ENCODE results near the gene TRIO.

TRIO gene

DNA sequence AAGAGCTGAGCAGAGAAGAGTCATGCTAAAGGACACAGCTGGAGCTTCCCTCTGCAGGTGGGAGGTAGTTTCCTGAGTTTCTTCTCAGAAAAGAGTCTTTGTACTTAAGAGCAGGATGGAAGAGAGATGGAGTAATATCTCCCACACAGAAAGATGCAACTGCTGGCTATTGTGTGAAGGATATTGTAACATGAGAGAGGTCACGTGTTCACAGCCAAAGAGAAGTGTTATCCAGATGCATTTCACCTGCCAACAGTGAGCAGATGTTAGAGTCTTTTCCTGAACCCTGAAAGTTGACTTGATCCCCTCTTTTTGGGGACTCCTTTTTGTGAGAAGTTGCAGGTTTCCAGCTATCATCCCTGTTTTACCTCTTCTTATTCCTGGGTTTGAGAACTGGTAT is 14.0 kb upstream of the TRIO start (continued):
- TF ChIP-seq ZNF280C (tag by site-specific recombination; IDR thresholded peaks at IDR 0.05), result no peak

DNA sequence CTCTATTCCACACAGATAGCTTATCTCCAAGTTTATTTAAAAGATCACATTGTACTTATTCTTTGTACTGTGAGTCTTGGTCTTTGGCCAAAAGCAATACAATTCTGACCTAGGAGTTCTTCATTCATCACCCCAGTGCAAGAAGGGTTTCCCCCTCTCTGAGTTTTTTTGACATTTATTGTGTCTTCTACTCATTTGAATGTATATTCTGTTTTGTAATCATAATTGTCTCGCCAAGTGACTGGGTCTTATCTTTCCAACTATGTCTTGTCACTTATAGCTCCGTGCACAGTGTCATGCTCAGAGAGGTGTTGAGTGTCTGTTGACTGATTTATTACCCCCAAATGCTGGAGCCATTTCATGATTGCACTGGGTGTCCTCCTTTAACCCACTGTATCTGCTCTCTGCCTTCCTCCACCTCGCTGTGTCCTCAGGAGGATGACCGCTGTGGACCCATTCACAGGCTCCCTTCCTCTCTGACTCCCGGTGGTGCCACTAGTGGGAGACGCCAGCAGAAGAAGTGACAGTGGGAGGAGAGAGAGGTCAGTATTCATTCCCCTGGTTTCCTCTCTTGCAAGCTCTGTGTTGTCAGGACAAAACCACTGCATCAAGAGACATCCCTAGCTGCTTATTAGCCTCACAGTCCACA is 11.2 kb upstream of the TRIO start:
- Histone ChIP-seq H3K4me3 (ENCODE audit: low read depth, low read length) (no peak overlapping the region), H3K27ac (ENCODE audit: extremely low read depth, low read depth, low read length) (peak overlapping the region; percentile 81), H3K9me3 (ENCODE audit: control insufficient read depth, insufficient read depth, low read depth, low read length) (no peaks in the 10 kb centered on the region; the same call in 1 of the 2 replicates), H3K36me3 (ENCODE audit: control insufficient read depth in 2 of 2, insufficient read depth in 1 of 2, low read length in 2 of 2) (no peaks in the 10 kb centered on the region), H3K4me1 (ENCODE audit: control insufficient read depth, insufficient read depth, low read length) (peaks cover 20% of the 10 kb centered on the region)
- ChIA-PET POLR2A (interaction anchor here (0.7 to 1.9 kb wide), 12 partner anchors 10 to 138 kb away, joined by 3 to 13 read pairs (median 4); partner anchors contain the start of gene TRIO), CTCF (interaction anchor here (0.6 to 1.4 kb wide), 7 partner anchors 9 to 195 kb away, joined by 3 to 4 read pairs (median 3); partner anchors contain the start of gene TRIO)
- TF ChIP-seq, protein P1, sequence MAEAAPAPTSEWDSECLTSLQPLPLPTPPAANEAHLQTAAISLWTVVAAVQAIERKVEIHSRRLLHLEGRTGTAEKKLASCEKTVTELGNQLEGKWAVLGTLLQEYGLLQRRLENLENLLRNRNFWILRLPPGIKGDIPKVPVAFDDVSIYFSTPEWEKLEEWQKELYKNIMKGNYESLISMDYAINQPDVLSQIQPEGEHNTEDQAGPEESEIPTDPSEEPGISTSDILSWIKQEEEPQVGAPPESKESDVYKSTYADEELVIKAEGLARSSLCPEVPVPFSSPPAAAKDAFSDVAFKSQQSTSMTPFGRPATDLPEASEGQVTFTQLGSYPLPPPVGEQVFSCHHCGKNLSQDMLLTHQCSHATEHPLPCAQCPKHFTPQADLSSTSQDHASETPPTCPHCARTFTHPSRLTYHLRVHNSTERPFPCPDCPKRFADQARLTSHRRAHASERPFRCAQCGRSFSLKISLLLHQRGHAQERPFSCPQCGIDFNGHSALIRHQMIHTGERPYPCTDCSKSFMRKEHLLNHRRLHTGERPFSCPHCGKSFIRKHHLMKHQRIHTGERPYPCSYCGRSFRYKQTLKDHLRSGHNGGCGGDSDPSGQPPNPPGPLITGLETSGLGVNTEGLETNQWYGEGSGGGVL (tag by site-specific recombination; IDR thresholded peaks at IDR 0.05), result peak; percentile 85
- TF ChIP-seq, protein P2, sequence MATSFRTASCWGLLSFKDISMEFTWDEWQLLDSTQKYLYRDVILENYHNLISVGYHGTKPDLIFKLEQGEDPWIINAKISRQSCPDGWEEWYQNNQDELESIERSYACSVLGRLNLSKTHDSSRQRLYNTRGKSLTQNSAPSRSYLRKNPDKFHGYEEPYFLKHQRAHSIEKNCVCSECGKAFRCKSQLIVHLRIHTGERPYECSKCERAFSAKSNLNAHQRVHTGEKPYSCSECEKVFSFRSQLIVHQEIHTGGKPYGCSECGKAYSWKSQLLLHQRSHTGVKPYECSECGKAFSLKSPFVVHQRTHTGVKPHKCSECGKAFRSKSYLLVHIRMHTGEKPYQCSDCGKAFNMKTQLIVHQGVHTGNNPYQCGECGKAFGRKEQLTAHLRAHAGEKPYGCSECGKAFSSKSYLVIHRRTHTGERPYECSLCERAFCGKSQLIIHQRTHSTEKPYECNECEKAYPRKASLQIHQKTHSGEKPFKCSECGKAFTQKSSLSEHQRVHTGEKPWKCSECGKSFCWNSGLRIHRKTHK (tag by site-specific recombination; IDR thresholded peaks at IDR 0.05), result no peak
- TF ChIP-seq ZFHX2 (tag by site-specific recombination; conservative IDR thresholded peaks at IDR 0.05) (no peak), ZNF548 (tag by site-specific recombination; IDR thresholded peaks at IDR 0.05) (no peak), SCRT1 (tag by site-specific recombination; IDR thresholded peaks at IDR 0.05; ENCODE audit: borderline replicate concordance) (no peak; the same call in 1 of the 2 replicates), BCL11A (tag by site-specific recombination; IDR thresholded peaks at IDR 0.05; ENCODE audit: low read depth) (peak; percentile 67; the same call in 1 of the 2 replicates), OSR2 (tag by site-specific recombination; IDR thresholded peaks at IDR 0.05) (peak; percentile 93), ZNF174 (tag by site-specific recombination; IDR thresholded peaks at IDR 0.05) (no peak), ZNF701 (tag by site-specific recombination; IDR thresholded peaks at IDR 0.05) (no peak), ZNF571 (tag by site-specific recombination; IDR thresholded peaks at IDR 0.05) (no peak), ZFP37 (tag by site-specific recombination; IDR thresholded peaks at IDR 0.05) (no peak; the same call in 1 of the 2 replicates), ZNF621 (tag by site-specific recombination; IDR thresholded peaks at IDR 0.05) (no peak), ZBTB1 (tag by site-specific recombination; IDR thresholded peaks at IDR 0.05) (0 out of 2 replicates have a peak, but pooled peaks have one; percentile 7), ZNF596 (tag by site-specific recombination; IDR thresholded peaks at IDR 0.05) (peak; percentile 48; the same call in 1 of the 2 replicates), ZNF514 (tag by site-specific recombination; IDR thresholded peaks at IDR 0.05) (no peak), GLIS1 (tag by site-specific recombination; IDR thresholded peaks at IDR 0.05) (peak; percentile 96), ZNF138 (tag by site-specific recombination; IDR thresholded peaks at IDR 0.05; ENCODE audit: borderline replicate concordance) (no peak)
- TF ChIP-seq, protein P3, sequence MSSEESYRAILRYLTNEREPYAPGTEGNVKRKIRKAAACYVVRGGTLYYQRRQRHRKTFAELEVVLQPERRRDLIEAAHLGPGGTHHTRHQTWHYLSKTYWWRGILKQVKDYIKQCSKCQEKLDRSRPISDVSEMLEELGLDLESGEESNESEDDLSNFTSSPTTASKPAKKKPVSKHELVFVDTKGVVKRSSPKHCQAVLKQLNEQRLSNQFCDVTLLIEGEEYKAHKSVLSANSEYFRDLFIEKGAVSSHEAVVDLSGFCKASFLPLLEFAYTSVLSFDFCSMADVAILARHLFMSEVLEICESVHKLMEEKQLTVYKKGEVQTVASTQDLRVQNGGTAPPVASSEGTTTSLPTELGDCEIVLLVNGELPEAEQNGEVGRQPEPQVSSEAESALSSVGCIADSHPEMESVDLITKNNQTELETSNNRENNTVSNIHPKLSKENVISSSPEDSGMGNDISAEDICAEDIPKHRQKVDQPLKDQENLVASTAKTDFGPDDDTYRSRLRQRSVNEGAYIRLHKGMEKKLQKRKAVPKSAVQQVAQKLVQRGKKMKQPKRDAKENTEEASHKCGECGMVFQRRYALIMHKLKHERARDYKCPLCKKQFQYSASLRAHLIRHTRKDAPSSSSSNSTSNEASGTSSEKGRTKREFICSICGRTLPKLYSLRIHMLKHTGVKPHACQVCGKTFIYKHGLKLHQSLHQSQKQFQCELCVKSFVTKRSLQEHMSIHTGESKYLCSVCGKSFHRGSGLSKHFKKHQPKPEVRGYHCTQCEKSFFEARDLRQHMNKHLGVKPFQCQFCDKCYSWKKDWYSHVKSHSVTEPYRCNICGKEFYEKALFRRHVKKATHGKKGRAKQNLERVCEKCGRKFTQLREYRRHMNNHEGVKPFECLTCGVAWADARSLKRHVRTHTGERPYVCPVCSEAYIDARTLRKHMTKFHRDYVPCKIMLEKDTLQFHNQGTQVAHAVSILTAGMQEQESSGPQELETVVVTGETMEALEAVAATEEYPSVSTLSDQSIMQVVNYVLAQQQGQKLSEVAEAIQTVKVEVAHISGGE (tag by site-specific recombination; conservative IDR thresholded peaks at IDR 0.05; ENCODE audit: low read depth), result 0 out of 2 replicates have a peak, but pooled peaks have one; percentile 5
- TF ChIP-seq, protein P4, sequence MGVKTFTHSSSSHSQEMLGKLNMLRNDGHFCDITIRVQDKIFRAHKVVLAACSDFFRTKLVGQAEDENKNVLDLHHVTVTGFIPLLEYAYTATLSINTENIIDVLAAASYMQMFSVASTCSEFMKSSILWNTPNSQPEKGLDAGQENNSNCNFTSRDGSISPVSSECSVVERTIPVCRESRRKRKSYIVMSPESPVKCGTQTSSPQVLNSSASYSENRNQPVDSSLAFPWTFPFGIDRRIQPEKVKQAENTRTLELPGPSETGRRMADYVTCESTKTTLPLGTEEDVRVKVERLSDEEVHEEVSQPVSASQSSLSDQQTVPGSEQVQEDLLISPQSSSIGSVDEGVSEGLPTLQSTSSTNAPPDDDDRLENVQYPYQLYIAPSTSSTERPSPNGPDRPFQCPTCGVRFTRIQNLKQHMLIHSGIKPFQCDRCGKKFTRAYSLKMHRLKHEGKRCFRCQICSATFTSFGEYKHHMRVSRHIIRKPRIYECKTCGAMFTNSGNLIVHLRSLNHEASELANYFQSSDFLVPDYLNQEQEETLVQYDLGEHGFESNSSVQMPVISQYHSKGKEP (tag by site-specific recombination; IDR thresholded peaks at IDR 0.05), result peak; percentile 79
- TF ChIP-seq, protein P5, sequence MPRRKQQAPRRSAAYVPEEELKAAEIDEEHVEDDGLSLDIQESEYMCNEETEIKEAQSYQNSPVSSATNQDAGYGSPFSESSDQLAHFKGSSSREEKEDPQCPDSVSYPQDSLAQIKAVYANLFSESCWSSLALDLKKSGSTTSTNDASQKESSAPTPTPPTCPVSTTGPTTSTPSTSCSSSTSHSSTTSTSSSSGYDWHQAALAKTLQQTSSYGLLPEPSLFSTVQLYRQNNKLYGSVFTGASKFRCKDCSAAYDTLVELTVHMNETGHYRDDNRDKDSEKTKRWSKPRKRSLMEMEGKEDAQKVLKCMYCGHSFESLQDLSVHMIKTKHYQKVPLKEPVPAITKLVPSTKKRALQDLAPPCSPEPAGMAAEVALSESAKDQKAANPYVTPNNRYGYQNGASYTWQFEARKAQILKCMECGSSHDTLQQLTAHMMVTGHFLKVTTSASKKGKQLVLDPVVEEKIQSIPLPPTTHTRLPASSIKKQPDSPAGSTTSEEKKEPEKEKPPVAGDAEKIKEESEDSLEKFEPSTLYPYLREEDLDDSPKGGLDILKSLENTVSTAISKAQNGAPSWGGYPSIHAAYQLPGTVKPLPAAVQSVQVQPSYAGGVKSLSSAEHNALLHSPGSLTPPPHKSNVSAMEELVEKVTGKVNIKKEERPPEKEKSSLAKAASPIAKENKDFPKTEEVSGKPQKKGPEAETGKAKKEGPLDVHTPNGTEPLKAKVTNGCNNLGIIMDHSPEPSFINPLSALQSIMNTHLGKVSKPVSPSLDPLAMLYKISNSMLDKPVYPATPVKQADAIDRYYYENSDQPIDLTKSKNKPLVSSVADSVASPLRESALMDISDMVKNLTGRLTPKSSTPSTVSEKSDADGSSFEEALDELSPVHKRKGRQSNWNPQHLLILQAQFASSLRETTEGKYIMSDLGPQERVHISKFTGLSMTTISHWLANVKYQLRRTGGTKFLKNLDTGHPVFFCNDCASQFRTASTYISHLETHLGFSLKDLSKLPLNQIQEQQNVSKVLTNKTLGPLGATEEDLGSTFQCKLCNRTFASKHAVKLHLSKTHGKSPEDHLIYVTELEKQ (tag by site-specific recombination; IDR thresholded peaks at IDR 0.05; ENCODE audit: borderline replicate concordance), result peak; percentile 92
